HepG2 (cell line): ENCODE data around the gene PACS2. TPM values are rescaled to one million over a fixed set of nuclear protein-coding genes. Genes with fewer than 3 reads are reported as not detected.
A peak's percentile ranks its signal among the peaks of the same experiment; 100 is the strongest.

ENCODE experiments used
- AHR ChIP-seq: IDR thresholded peaks from 2 replicates; pipeline ENCODE4 v1.6.1; 2018; ENCODE audit warnings: missing genetic modification reagents, missing compliant biosample characterization
- CSRNP2 ChIP-seq: sonication (generic); formaldehyde crosslinking; conservative IDR thresholded peaks from 2 replicates; pipeline ENCODE4 v1.8.0; 2022; ENCODE audit warnings: low read depth, missing genetic modification reagents
- ELF1 ChIP-seq: sonication (generic); formaldehyde crosslinking; IDR thresholded peaks from 2 replicates; pipeline ENCODE4 v1.4.0; 2020; ENCODE audit warnings: missing genetic modification reagents
- ELF3 ChIP-seq: IDR thresholded peaks from 2 replicates; pipeline ENCODE4 v1.6.1; 2016; ENCODE audit warnings: missing genetic modification reagents, missing compliant biosample characterization
- FLYWCH1 ChIP-seq: sonication (generic); formaldehyde crosslinking; IDR thresholded peaks from 2 replicates; pipeline ENCODE4 v1.8.1; 2023; ENCODE audit warnings: mild to moderate bottlenecking, missing genetic modification reagents
- FOXP1 ChIP-seq, 2 experiments: fragments of 450-650 bp in 1 of 2; IDR thresholded peaks; 2 replicates each; pipeline ENCODE4 v1.6.1; 2017 to 2018; ENCODE audit warnings: antibody characterized with exemption in 1 of 2
- KMT2A ChIP-seq: sonication (generic); formaldehyde crosslinking; IDR thresholded peaks from 2 replicates; pipeline ENCODE4 v1.4.0; 2020; ENCODE audit warnings: missing genetic modification reagents
- MEIS2 ChIP-seq: sonication (generic); formaldehyde crosslinking; IDR thresholded peaks from 2 replicates; pipeline ENCODE4 v1.9.0; 2021; ENCODE audit warnings: mild to moderate bottlenecking, missing genetic modification reagents
- NCOA1 ChIP-seq: sonication (generic); formaldehyde crosslinking; IDR thresholded peaks from 2 replicates; pipeline ENCODE4 v1.9.0; 2021; ENCODE audit warnings: missing genetic modification reagents
- NFYB ChIP-seq: sonication (generic); formaldehyde crosslinking; IDR thresholded peaks from 2 replicates; pipeline ENCODE4 v1.4.0; 2020; ENCODE audit warnings: missing genetic modification reagents
- NR0B2 ChIP-seq: sonication (generic); formaldehyde crosslinking; IDR thresholded peaks from 2 replicates; pipeline ENCODE4 v1.4.0; 2020; ENCODE audit warnings: mild to moderate bottlenecking, missing genetic modification reagents
- NR2F6 ChIP-seq, 2 experiments: IDR thresholded peaks; 2 replicates each; pipeline ENCODE4 v1.6.1; 2016; ENCODE audit warnings: antibody characterized with exemption in 1 of 2, mild to moderate bottlenecking in 1 of 2
- PAF1 ChIP-seq: IDR thresholded peaks from 2 replicates; pipeline ENCODE4 v1.6.1; 2016; ENCODE audit warnings: missing genetic modification reagents, missing compliant biosample characterization
- RAD51 ChIP-seq: fragments of 450-650 bp; IDR thresholded peaks from 2 replicates; pipeline ENCODE4 v1.6.1; 2016; ENCODE audit warnings: borderline replicate concordance
- RBM39 ChIP-seq: fragments of 200-400 bp; formaldehyde crosslinking; IDR thresholded peaks from one replicate; pipeline ENCODE4 v1.6.1; 2018; ENCODE audit warnings: antibody characterized with exemption, mild to moderate bottlenecking, low read depth, low read length; ENCODE audit not compliant: poor library complexity, severe bottlenecking
- SP4 ChIP-seq: sonication (generic); formaldehyde crosslinking; IDR thresholded peaks from 2 replicates; pipeline ENCODE4 v1.8.1; 2023; ENCODE audit warnings: mild to moderate bottlenecking, missing genetic modification reagents
- TCF12 ChIP-seq, 2 experiments: fragments of 450-650 bp in 1 of 2; sonication (generic) in 1 of 2; formaldehyde crosslinking in 1 of 2; IDR thresholded peaks; 2 replicates each; pipeline versions ENCODE4 v1.6.1 to v1.8.0; 2017 to 2022; ENCODE audit warnings: antibody characterized with exemption in 1 of 2, mild to moderate bottlenecking in 1 of 2, missing genetic modification reagents in 1 of 2, moderate library complexity in 1 of 2
- TEAD2 ChIP-seq: sonication (generic); formaldehyde crosslinking; IDR thresholded peaks from 2 replicates; pipeline ENCODE4 v1.9.0; 2021; ENCODE audit warnings: missing genetic modification reagents
- USF2 ChIP-seq, 2 experiments: sonication (generic) in 1 of 2; formaldehyde crosslinking in 1 of 2; IDR thresholded peaks; 2 replicates each; pipeline versions ENCODE4 v1.5.1 to v1.6.1; 2011 to 2020; ENCODE audit warnings: borderline replicate concordance in 1 of 2, low read depth in 1 of 2, low read length in 1 of 2, mild to moderate bottlenecking in 1 of 2, missing genetic modification reagents in 1 of 2, moderate library complexity in 1 of 2
- ZC3H13 ChIP-seq: sonication (generic); formaldehyde crosslinking; IDR thresholded peaks from 2 replicates; pipeline ENCODE4 v1.8.1; 2023; ENCODE audit warnings: mild to moderate bottlenecking, missing genetic modification reagents, moderate library complexity
- ZFP36L2 ChIP-seq: sonication (generic); formaldehyde crosslinking; IDR thresholded peaks from 2 replicates; pipeline ENCODE4 v1.4.0; 2020; ENCODE audit warnings: missing genetic modification reagents
- ZNF205 ChIP-seq: IDR thresholded peaks from 2 replicates; pipeline ENCODE4 v1.6.1; 2018; ENCODE audit warnings: missing biosample characterization, missing genetic modification reagents
- ZNF383 ChIP-seq: sonication (generic); formaldehyde crosslinking; IDR thresholded peaks from 2 replicates; pipeline ENCODE4 v1.4.0; 2020; ENCODE audit warnings: missing genetic modification reagents, mild to moderate bottlenecking, borderline replicate concordance
- ZNF460 ChIP-seq: sonication (generic); formaldehyde crosslinking; IDR thresholded peaks from 2 replicates; pipeline ENCODE4 v1.5.1; 2020; ENCODE audit warnings: missing genetic modification reagents, mild to moderate bottlenecking, borderline replicate concordance
- ZNF563 ChIP-seq: sonication (generic); formaldehyde crosslinking; IDR thresholded peaks from 2 replicates; pipeline ENCODE4 v1.8.0; 2022; ENCODE audit warnings: mild to moderate bottlenecking, moderate library complexity, missing genetic modification reagents
- ZNF777 ChIP-seq: sonication (generic); formaldehyde crosslinking; IDR thresholded peaks from 2 replicates; pipeline ENCODE4 v1.4.0; 2020; ENCODE audit warnings: missing genetic modification reagents
- ZNF83 ChIP-seq: sonication (generic); formaldehyde crosslinking; IDR thresholded peaks from 2 replicates; pipeline ENCODE4 v1.4.0; 2020; ENCODE audit warnings: missing genetic modification reagents, mild to moderate bottlenecking, borderline replicate concordance
- polyA plus RNA-seq, 8 experiments: library from polyadenylated mRNA; depleted of rRNA in 3 of 8; stranded (reverse) in 7 of 8; unstranded in 1 of 8; fragments of >200 nt; fragmentation: Illumina TruSeq in 4 of 8; extraction: Trizol in 4 of 8; gene quantifications; 2 replicates each; pipeline versions ENCODE4 v1.2.1 to v1.2.3, GENCODE V29; 2011 to 2016; ENCODE audit warnings: low read depth in 4 of 8, missing spikeins in 1 of 8, mixed read lengths in 1 of 8; ENCODE audit not compliant: insufficient read depth in 1 of 8
- total RNA-seq, 5 experiments: library from RNA; depleted of rRNA; stranded (reverse); fragments of >200 nt; fragmentation: Illumina TruSeq; extraction: Trizol; gene quantifications; 2 replicates each; pipeline ENCODE4 v1.2.3, GENCODE V29; 2016; ENCODE audit warnings: low read depth in 1 of 5

PACS2 gene
- total and polyA plus RNA-seq, 2 of the 13 experiments (the other 11 are each of a cell fraction or from before 2014, with no cell fraction given), result 23.6 to 27.6 TPM

GRCh38 chr14:105398726-105399465, 84.3 kb downstream of the PACS2 start (continued):
- TF ChIP-seq ZC3H13 (CRISPR knock-in tag) (peak; percentile 93), NR0B2 (CRISPR knock-in tag) (peak; percentile 41; the same call in 1 of the 2 replicates), ZNF563 (CRISPR knock-in tag) (0 out of 2 replicates have a peak, but pooled peaks have one; percentile 87), ZNF460 (CRISPR knock-in tag) (no peak; the same call in 1 of the 2 replicates), ZNF205 (CRISPR knock-in tag) (no peak), MEIS2 (no peak), ELF1 (no peak), TCF12 (IDR thresholded peaks at IDR 0.05) (no peak), TCF12 (CRISPR knock-in tag; IDR thresholded peaks at IDR 0.05) (no peak), FLYWCH1 (CRISPR knock-in tag) (no peak; the same call in 1 of the 2 replicates), ELF3 (CRISPR knock-in tag) (no peak), FOXP1 (IDR thresholded peaks at IDR 0.05) (no peak), FOXP1 (CRISPR knock-in tag; IDR thresholded peaks at IDR 0.05) (no peak), NCOA1 (CRISPR knock-in tag) (no peak; the same call in 1 of the 2 replicates), ZFP36L2 (CRISPR knock-in tag) (no peak), NR2F6 (IDR thresholded peaks at IDR 0.05) (no peak), NR2F6 (CRISPR knock-in tag; IDR thresholded peaks at IDR 0.05) (no peak; the same call in none of the 2 replicates), KMT2A (CRISPR knock-in tag) (peak; percentile 5; the same call in 1 of the 2 replicates), ZNF383 (CRISPR knock-in tag) (no peak), SP4 (CRISPR knock-in tag) (peak; percentile 46; the same call in 1 of the 2 replicates), TEAD2 (CRISPR knock-in tag) (no peak), ZNF777 (CRISPR knock-in tag) (peak; percentile 31), USF2 (IDR thresholded peaks at IDR 0.05; ENCODE audit: low read depth, low read length) (no peak), USF2 (CRISPR knock-in tag; IDR thresholded peaks at IDR 0.05; ENCODE audit: borderline replicate concordance) (no peak), CSRNP2 (CRISPR knock-in tag) (0 out of 2 replicates have a peak, but pooled peaks have one; percentile 43), AHR (no peak; the same call in 1 of the 2 replicates), RAD51 (no peak), PAF1 (CRISPR knock-in tag) (no peak), ZNF83 (CRISPR knock-in tag) (peak; percentile 64; the same call in 1 of the 2 replicates), RBM39 (peak; percentile 25), NFYB (CRISPR knock-in tag) (no peak)
